Muscle of arm (tissue), 12 donors: ENCODE data around the gene SMTNL1. TPM values are rescaled to one million over a fixed set of nuclear protein-coding genes. Genes with fewer than 3 reads are reported as not detected.

Experiments
- DNase-seq: peaks from one replicate; pipeline ENCODE4 v3.0.0-alpha.2; 2013
- polyA plus RNA-seq, 12 donors: library from polyadenylated mRNA; unstranded; fragments of 120-200 nt; gene quantifications; one replicate each; pipeline ENCODE4 v1.2.1, GENCODE V29; 2013; ENCODE audit not compliant: insufficient read length in 12 of 12

The SMTNL1 gene
- polyA plus RNA-seq, 12 donors, result 63.6 to 366 (median 189) TPM

DNA sequence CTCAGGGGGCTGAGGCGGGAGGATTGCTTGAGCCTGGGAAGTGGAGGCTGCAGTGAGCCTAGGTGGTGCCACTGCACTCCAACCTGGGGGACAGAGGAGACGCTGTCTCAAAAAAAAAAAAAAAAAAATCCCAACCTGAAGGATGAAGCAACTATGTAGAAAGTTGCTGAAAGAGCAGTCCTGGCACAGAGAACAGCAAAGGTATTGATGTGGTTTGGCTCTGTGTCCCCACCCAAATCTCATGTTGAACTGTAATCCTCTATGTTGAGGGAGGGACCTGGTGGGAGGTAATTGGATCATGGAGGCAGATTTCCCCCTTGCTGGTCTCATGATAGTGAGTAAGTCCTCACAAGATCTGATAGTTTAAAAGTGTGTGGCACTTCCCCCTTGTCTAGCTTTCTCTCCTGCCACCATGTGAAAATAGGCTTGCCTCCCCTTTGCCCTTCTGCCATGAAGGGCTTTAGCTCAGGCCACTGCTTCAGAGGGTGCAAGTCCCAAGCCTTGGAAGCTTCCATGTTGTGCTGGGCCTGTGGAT is 49.4 kb downstream of the SMTNL1 start:
- DNase-seq, result no peak

DNA sequence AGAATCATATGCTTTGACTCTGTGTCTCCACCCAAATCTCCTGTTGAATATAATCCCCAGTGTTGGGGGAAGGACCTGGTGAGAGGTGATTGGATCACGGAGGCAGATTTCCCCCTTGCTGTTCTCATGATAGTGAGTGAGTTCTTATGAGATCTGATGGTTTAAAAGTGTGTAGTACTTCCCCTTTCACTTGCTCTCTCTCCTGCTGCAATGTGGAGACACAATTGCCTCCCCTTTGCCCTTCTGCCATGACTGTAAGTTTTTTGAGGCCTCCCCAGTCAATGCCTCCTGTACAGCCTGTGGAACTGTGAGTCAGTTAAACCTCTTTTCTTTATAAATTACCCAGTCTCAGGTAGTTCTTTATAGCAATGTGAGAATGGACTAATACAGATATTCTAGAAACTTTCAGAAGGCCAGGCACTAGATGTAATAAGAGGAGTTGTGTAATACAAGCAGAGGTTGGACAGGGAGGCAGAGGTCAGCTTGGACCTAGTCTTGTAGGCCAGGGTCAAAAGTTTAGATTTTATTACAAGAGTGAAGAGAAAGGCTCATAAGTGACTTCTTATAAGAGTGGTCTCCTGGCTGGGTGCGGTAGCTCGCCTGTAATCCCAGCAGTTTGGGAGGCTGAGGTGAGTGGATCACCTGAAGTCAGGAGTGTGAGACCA is 50.8 kb downstream of the SMTNL1 start:
- DNase-seq, result no peak

DNA sequence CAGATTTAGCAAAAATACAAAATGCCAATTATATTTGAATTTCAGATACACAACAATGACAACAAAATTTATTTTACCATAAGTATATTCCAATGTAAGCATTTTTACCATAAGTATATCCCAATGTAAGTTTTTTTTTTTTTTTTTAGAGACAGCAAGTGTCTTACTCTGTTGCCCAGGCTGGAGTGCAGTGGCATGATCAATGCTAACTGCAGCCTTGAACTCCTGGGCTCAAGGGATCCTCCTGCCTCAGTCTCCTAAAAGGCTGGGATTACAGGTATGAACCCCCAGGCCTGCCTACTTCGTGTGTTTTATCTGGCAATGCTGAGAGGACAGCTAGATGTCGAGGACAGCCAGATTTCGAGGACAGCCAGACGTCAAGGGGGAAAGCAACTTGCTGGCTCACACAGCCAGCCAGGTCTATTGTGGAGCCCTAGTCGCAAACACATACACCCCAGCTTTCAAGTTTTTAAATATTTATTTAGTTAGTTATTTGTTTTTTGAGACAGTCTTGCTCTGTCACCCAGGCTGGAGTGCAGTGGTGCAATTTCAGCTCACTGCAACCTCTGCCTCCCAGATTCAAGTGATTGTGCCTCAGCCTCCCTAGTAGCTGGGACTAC is 59.0 kb downstream of the SMTNL1 start:
- no peak for DNase-seq

DNA sequence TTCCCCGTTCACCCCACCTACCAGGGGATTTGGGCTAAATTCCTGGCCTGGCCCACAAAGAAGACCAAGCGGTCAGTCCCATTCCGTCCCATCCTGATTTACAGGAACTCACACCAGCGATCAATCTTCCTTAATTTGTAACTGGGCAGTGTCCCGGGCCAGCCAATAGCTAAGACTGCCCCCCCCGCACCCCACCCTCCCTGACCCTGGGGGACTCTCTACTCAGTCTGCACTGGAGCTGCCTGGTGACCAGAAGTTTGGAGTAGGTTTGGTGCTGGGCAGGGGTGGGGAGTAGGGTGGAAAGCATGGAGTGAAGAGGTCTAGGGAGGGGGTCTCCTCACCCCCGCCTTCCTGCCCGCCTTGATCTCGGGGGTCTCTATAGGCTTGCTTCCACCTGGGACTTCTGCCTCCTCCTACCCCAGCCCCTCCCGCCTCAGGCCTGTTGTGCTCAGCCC is 60.1 kb downstream of the SMTNL1 start, which contains the start of gene SERPING1:
Gene SERPING1 (plus strand): TSS at position 225 of the 455 bp plus-strand sequence. CDS start 586 bp downstream, outside the sequence.
- peak; percentile 66 for DNase-seq

DNA sequence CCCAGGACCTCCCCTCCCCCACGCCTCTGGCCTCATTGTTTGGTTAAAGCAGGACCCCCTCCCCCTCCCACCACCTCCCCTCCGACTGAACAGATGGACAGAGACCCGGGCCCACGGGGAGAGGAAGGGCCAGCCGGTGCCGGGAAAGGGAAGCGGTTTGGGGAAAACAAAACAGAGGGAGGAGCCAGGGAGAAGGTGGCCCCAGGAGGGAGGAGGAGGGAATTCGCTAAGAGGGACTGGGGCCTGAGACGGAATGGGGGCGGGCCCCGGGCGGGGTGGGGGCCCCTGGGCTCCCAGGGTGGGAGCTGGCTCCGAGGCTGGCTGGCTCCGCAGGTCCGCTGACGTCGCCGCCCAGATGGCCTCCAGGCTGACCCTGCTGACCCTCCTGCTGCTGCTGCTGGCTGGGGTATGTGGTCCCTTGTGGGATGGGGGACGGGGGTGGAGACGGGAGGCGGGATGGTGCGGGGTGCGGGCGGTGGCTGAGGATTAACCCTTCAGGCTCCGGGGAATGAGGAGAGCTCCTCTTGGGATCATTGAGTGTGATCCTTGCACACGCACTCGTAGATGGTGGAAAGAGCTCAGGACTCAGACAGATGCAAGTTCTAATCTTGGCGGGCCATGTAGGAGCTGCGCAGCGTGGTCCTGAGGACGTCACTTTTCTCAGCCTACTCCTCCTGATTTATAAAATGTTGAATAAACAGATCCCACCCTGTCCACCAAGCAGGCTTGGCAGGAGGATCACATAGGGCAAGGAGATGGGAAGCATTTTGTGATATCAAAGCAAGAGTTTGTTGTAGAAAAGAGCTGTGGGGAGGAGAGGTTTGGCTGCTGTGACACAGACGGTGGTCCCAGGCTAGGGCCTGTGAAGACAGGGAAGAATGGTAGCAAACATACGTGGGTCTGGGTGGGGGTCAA is 60.8 kb downstream of the SMTNL1 start:
- peak; percentile 88 for DNase-seq

DNA sequence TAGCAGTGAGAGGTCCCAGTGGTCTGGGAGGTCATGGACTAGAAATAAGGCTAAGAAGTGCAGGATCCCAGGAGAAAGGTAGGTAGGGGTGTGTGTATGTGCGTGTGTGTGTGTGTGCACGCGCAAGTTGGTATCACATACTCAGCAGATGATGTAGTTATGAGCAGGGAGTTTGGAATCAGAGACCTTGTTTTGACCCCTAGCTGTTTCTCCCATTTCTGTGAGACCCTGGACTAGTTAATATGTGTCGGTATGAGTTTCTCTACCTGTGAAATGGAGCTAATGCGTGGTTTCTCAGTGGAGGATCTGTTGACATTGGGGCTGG is 61.4 kb downstream of the SMTNL1 start:
- no peak for DNase-seq

- no peak for DNase-seq
Observed at GRCh38 chr11:57599381-57599780, 62.0 kb downstream of the SMTNL1 start.

Other genes starting within 250 kb of the SMTNL1 start
- gene TNKS1BP1, start 212.6 kb upstream of the SMTNL1 start, polyA plus RNA-seq, result 100 to 1,000 TPM in 9 of 12 donors, 10 to 100 TPM in 2, not detected in 1; 84.0 to 149 (median 111) TPM
- 100 to 1,000 TPM in 4 of 12 donors, 10 to 100 TPM in 7, not detected in 1; 75.2 to 157 (median 94.7) TPM for gene SSRP1, start 201.7 kb upstream of the SMTNL1 start, polyA plus RNA-seq
- 1 to 10 TPM in 10 of 12 donors, not detected in 2; 1.6 to 5.6 (median 4.1) TPM for gene P2RX3, start 199.2 kb upstream of the SMTNL1 start, polyA plus RNA-seq
- gene PRG3, start 156.4 kb upstream of the SMTNL1 start, polyA plus RNA-seq, result 1 to 10 TPM in 1 of 12 donors, under 1 TPM in 5, not detected in 6; 0.28 to 5.8 (median 0.49) TPM
- gene PRG2, start 146.9 kb upstream of the SMTNL1 start, polyA plus RNA-seq, result 10 to 100 TPM in 1 of 12 donors, 1 to 10 TPM in 3, under 1 TPM in 6, not detected in 2; 0.17 to 11.9 (median 0.43) TPM
- 10 to 100 TPM in 11 of 12 donors, not detected in 1; 24.6 to 45.1 (median 28.1) TPM for gene SLC43A3, start 110.5 kb upstream of the SMTNL1 start, polyA plus RNA-seq
- 10 to 100 TPM in 10 of 12 donors, 1 to 10 TPM in 1, not detected in 1; 9.0 to 43.3 (median 24.2) TPM for gene RTN4RL2, start 77.1 kb upstream of the SMTNL1 start, polyA plus RNA-seq
- 10 to 100 TPM in 6 of 12 donors, 1 to 10 TPM in 5, not detected in 1; 6.7 to 27.7 (median 11.8) TPM for gene SLC43A1, start 21.9 kb upstream of the SMTNL1 start, polyA plus RNA-seq
- 10 to 100 TPM in 11 of 12 donors, not detected in 1; 25.3 to 71.9 (median 38.1) TPM for gene TIMM10, start 6.8 kb upstream of the SMTNL1 start, polyA plus RNA-seq
- 10 to 100 TPM in 11 of 12 donors, not detected in 1; 18.6 to 30.6 (median 24.4) TPM for gene UBE2L6, start 30.1 kb downstream of the SMTNL1 start, polyA plus RNA-seq
- 100 to 1,000 TPM in 4 of 12 donors, 10 to 100 TPM in 7, not detected in 1; 74.1 to 187 (median 90.7) TPM for gene SERPING1, start 60.1 kb downstream of the SMTNL1 start, polyA plus RNA-seq
- gene YPEL4, start 112.3 kb downstream of the SMTNL1 start, polyA plus RNA-seq, result 1 to 10 TPM in 9 of 12 donors, under 1 TPM in 2, not detected in 1; 0.85 to 3.8 (median 1.7) TPM
- gene CLP1, start 120.2 kb downstream of the SMTNL1 start, polyA plus RNA-seq, result 10 to 100 TPM in 5 of 12 donors, 1 to 10 TPM in 6, not detected in 1; 7.8 to 17.7 (median 9.8) TPM
- 10 to 100 TPM in 11 of 12 donors, not detected in 1; 26.4 to 41.8 (median 31.3) TPM for gene ZDHHC5, start 130.5 kb downstream of the SMTNL1 start, polyA plus RNA-seq
- 10 to 100 TPM in 11 of 12 donors, not detected in 1; 10.5 to 22.6 (median 12.8) TPM for gene MED19, start 174.6 kb downstream of the SMTNL1 start, polyA plus RNA-seq
- gene TMX2, start 175.0 kb downstream of the SMTNL1 start, polyA plus RNA-seq, result 10 to 100 TPM in 11 of 12 donors, not detected in 1; 45.9 to 77.3 (median 59.3) TPM
- 10 to 100 TPM in 11 of 12 donors, not detected in 1; 47.2 to 87.4 (median 69.6) TPM for gene SELENOH, start 203.9 kb downstream of the SMTNL1 start, polyA plus RNA-seq
- gene BTBD18, start 214.2 kb downstream of the SMTNL1 start, polyA plus RNA-seq, result under 1 TPM in 9 of 12 donors, not detected in 3; 0.07 to 0.30 (median 0.13) TPM
- gene CTNND1, start 224.2 kb downstream of the SMTNL1 start, polyA plus RNA-seq, result 100 to 1,000 TPM; 112 to 846 (median 143) TPM